Esophagus muscularis mucosa (tissue), 4 donors: ENCODE results near the gene TM9SF2. TPM values are rescaled to one million over a fixed set of nuclear protein-coding genes. Genes with fewer than 3 reads are reported as not detected.

Experiments
- DNase-seq: peaks from one replicate; pipeline ENCODE4 v3.0.0-alpha.2; 2017; ENCODE audit errors: extremely low spot score
- H3K27ac ChIP-seq, 4 donors: fragments of 200-600 bp; sonication (generic); replicated peaks in 1 of 4; 1 replicate in 3 of 4; 2 replicates in 1 of 4; pipeline ENCODE4 v1.5.1; 2016 to 2019; ENCODE audit warnings: mild to moderate bottlenecking in 1 of 4
- H3K27me3 ChIP-seq, 4 donors: fragments of 200-600 bp; sonication (generic); one replicate each; pipeline versions ENCODE4 v1.5.1 to v1.6.0; 2016 to 2019
- H3K36me3 ChIP-seq, 4 donors: fragments of 200-600 bp; sonication (generic); one replicate each; pipeline ENCODE4 v1.5.1; 2016 to 2019
- H3K4me1 ChIP-seq, 4 donors: fragments of 200-600 bp; sonication (generic); one replicate each; pipeline ENCODE4 v1.5.1; 2016 to 2019
- H3K4me3 ChIP-seq, 4 donors: fragments of 200-600 bp; sonication (generic); 1 replicate in 2 of 4; 2 replicates in 2 of 4; pipeline ENCODE4 v1.5.1; 2016 to 2019; ENCODE audit warnings: mild to moderate bottlenecking in 4 of 4, moderate library complexity in 1 of 4
- H3K9me3 ChIP-seq, 4 donors: fragments of 200-600 bp; sonication (generic); 1 replicate in 3 of 4; 2 replicates in 1 of 4; pipeline ENCODE4 v1.5.1; 2016 to 2019
- EP300 ChIP-seq: sonication (generic); formaldehyde crosslinking; IDR thresholded peaks from one replicate; pipeline ENCODE4 v1.6.1; 2017; ENCODE audit warnings: antibody characterized with exemption
- POLR2A ChIP-seq: fragments of 450-650 bp; IDR thresholded peaks from one replicate; pipeline ENCODE4 v1.6.1; 2017; ENCODE audit warnings: antibody characterized with exemption, moderate library complexity, mild to moderate bottlenecking, low read depth
- POLR2AphosphoS5 ChIP-seq, 2 donors: sonication (generic); formaldehyde crosslinking; IDR thresholded peaks; one replicate each; pipeline ENCODE4 v1.6.1; 2017; ENCODE audit warnings: antibody characterized with exemption in 2 of 2
- WGBS: methylation state at CpG from one replicate; pipeline ENCODE4 v1.1.5; 2018; 5-methylcytosine and 5-hydroxymethylcytosine counted together
- intact Hi-C: fragments of 100-400 bp; cut with DNase I; formaldehyde crosslinking; loops from one replicate; pipeline ENCODE4 v1.15.1; 2023
- total RNA-seq, 4 donors: library from RNA; depleted of rRNA; stranded (reverse); fragments of >200 nt; gene quantifications; one replicate each; pipeline versions ENCODE4 v1.1.0 to v1.2.1, GENCODE V29; 2016
- TF ChIP-seq, protein P1 (sequence below), 3 experiments: fragments of 200-600 bp in 2 of 3; fragments of 450-650 bp in 1 of 3; sonication (generic) in 2 of 3; IDR thresholded peaks; one replicate each; pipeline ENCODE4 v1.5.1; 2017 to 2019; ENCODE audit warnings: antibody characterized with exemption in 3 of 3, mild to moderate bottlenecking in 2 of 3, moderate library complexity in 1 of 3

TM9SF2 gene
- total RNA-seq, 4 donors from 2014 or later, result 65.6 to 86.9 (median 71.8) TPM

DNA sequence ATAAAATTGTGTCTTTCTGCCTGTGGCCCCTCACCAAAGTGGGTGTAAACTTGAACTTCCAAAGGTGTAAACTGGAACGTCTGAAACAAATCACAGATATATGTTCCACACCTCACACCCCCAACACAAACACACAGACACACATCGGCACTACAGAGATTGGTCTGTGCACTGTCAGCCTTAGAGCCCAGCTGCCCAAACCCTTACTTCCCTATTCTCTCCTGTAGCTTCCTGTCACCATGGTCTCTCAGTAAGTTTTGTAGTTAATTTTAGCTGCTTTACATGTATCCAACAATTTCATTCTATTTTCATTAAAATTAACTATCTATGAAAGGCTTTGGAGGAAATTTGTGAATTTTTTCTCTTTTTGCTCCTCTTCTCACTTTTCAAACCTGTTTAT, 5.4 kb downstream of the TM9SF2 start:
- Histone ChIP-seq H3K27ac (no peak overlapping the region), H3K4me1 (peaks cover 45 to 59% (median 53%) of the 10 kb centered on the region in 4 donors), H3K9me3 (no peaks in the 10 kb centered on the region), H3K4me3 (no peak overlapping the region), H3K36me3 (peaks cover 0 to 12% (median 7%) of the 10 kb centered on the region in 4 donors), H3K27me3 (no peaks in the 10 kb centered on the region)
- 56% methylated on average over 2 of the region's 2 CpGs for WGBS
- TF ChIP-seq, protein P1, sequence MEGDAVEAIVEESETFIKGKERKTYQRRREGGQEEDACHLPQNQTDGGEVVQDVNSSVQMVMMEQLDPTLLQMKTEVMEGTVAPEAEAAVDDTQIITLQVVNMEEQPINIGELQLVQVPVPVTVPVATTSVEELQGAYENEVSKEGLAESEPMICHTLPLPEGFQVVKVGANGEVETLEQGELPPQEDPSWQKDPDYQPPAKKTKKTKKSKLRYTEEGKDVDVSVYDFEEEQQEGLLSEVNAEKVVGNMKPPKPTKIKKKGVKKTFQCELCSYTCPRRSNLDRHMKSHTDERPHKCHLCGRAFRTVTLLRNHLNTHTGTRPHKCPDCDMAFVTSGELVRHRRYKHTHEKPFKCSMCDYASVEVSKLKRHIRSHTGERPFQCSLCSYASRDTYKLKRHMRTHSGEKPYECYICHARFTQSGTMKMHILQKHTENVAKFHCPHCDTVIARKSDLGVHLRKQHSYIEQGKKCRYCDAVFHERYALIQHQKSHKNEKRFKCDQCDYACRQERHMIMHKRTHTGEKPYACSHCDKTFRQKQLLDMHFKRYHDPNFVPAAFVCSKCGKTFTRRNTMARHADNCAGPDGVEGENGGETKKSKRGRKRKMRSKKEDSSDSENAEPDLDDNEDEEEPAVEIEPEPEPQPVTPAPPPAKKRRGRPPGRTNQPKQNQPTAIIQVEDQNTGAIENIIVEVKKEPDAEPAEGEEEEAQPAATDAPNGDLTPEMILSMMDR (IDR thresholded peaks at IDR 0.05), result no peak
- no peak for TF ChIP-seq EP300
- no peak for TF ChIP-seq POLR2A
- TF ChIP-seq POLR2AphosphoS5 (IDR thresholded peaks at IDR 0.05), result no peak
- intact Hi-C loops, result loop anchor here (10.0 kb wide), 1 partner anchor 232 kb away; no protein-coding TSS in a partner anchor
- DNase-seq, result no peak

DNA sequence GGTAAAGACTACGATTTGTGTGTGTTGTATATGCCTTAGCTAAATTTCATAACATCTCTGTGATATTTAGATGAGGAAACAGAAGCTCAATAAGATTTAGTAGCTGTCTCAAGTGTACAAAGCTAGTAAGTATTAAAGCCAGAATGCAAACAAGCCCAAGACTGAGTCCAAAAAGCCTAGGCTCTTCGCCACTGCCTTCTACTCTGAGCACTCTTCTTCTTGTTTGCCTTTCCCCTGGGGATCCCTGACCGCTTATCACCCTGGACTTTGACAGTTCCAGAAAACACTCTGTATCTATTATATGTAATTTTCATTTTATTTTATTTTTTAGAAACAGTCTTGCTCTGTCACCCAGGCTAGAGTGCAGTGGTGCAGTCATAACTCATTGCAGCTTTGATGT, 5.8 kb downstream of the TM9SF2 start:
- TF ChIP-seq POLR2AphosphoS5 (IDR thresholded peaks at IDR 0.05), result no peak
- TF ChIP-seq EP300, result no peak
- TF ChIP-seq, protein P1 (IDR thresholded peaks at IDR 0.05), result no peak
- TF ChIP-seq POLR2A, result no peak
- H3K9me3 ChIP-seq, result no peaks in the 10 kb centered on the region
- intact Hi-C loops, result loop anchor here (10.0 kb wide), 1 partner anchor 232 kb away; no protein-coding TSS in a partner anchor
- H3K36me3 ChIP-seq, result peaks cover 0 to 12% (median 7%) of the 10 kb centered on the region in 4 donors
- no peak overlapping the region for H3K4me3 ChIP-seq
- 89% methylated on average over 3 of the region's 3 CpGs for WGBS
- H3K4me1 ChIP-seq, result peaks cover 44 to 60% (median 53%) of the 10 kb centered on the region in 4 donors
- DNase-seq, result no peak
- H3K27ac ChIP-seq, result no peak overlapping the region
- H3K27me3 ChIP-seq, result no peaks in the 10 kb centered on the region

DNA sequence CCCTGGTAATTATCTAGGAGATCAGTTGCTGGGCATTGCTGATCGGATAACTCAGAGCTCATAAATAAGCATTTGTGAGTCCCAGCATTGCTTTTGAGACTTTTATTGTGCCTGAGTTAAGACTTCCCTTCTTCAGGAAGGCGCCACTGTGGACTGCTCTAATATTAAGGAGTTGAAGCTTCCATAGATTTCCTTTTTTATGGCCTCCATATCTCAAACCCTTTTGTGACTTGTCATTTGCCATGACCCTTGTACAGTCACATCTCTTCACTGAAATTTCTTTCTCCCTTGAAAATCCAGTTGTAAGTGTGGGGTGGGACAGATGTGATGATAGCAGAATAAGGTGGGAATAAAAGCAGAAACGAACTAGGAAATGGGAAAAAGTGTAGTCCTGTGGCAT, 6.3 kb downstream of the TM9SF2 start:
- DNase-seq, result no peak
- TF ChIP-seq POLR2A, result no peak
- no peak for TF ChIP-seq POLR2AphosphoS5 (IDR thresholded peaks at IDR 0.05)
- TF ChIP-seq, protein P1 (IDR thresholded peaks at IDR 0.05), result no peak
- TF ChIP-seq EP300, result no peak
- Histone ChIP-seq H3K4me1 (peaks cover 43 to 60% (median 53%) of the 10 kb centered on the region in 4 donors), H3K36me3 (peaks cover 0 to 12% (median 7%) of the 10 kb centered on the region in 4 donors), H3K27ac (no peak overlapping the region), H3K9me3 (no peaks in the 10 kb centered on the region), H3K27me3 (no peaks in the 10 kb centered on the region), H3K4me3 (no peak overlapping the region)
- WGBS, result 86% methylated on average over 3 of the region's 3 CpGs
- intact Hi-C loops, result loop anchor here (10.0 kb wide), 1 partner anchor 233 kb away; no protein-coding TSS in a partner anchor

DNA sequence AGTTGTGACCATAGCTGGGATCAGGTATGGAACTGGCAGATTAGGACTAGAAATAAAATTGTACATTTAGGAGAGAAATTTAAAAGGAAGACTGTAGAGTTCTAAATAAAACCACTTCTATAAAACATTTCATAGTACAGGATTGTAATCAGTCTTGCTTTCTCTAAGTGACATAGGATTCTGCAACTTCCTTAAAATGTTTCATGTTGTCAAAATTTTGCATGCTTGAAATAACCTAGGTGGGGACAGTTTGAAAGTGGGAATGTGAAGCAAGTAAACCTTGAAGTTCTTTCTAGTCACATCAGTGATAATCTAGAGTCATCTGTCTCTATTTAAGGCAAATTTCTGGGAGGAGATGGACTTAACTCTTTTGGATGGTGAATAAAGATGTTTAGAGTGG, 6.7 kb downstream of the TM9SF2 start:
- Histone ChIP-seq H3K4me3 (no peak overlapping the region), H3K27ac (no peak overlapping the region), H3K4me1 (peaks cover 43 to 57% (median 52%) of the 10 kb centered on the region in 4 donors), H3K36me3 (peaks cover 0 to 12% (median 7%) of the 10 kb centered on the region in 4 donors), H3K27me3 (no peaks in the 10 kb centered on the region), H3K9me3 (no peaks in the 10 kb centered on the region)
- DNase-seq, result no peak
- intact Hi-C loops, result loop anchor here (10.0 kb wide), 1 partner anchor 233 kb away; no protein-coding TSS in a partner anchor
- TF ChIP-seq EP300, result no peak
- TF ChIP-seq, protein P1 (IDR thresholded peaks at IDR 0.05), result no peak
- TF ChIP-seq POLR2A, result no peak
- no peak for TF ChIP-seq POLR2AphosphoS5 (IDR thresholded peaks at IDR 0.05)

DNA sequence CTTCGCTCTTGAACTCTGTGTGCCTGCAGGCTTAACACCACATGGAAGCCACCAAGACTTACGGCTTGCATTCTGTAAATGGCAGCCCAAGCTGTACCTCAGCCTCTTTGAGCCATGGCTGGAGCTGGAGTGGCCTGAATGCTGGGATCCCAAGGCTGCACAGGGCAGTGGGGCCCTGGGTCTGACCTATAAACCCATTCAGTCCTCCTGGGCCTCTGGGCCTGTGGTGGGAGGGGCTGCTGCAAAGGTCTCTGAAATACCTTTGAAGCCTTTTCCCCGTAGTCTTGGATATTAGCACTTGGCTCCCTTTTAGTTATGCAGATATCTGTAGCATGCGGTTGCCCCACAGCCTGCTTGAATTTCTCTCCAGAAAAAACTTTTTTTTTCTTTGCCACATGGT, 8.2 kb downstream of the TM9SF2 start:
- peaks cover 38 to 46% (median 43%) of the 10 kb centered on the region in 4 donors for H3K4me1 ChIP-seq
- DNase-seq, result no peak
- no peaks in the 10 kb centered on the region for H3K9me3 ChIP-seq
- H3K36me3 ChIP-seq, result peaks cover 0 to 12% (median 7%) of the 10 kb centered on the region in 4 donors
- WGBS, result 93% methylated on average over 3 of the region's 4 CpGs
- H3K27me3 ChIP-seq, result no peaks in the 10 kb centered on the region
- H3K4me3 ChIP-seq, result no peak overlapping the region
- H3K27ac ChIP-seq, result no peak overlapping the region
- intact Hi-C loops, result loop anchor here (10.0 kb wide), 1 partner anchor 235 kb away; no protein-coding TSS in a partner anchor
- TF ChIP-seq, protein P1 (IDR thresholded peaks at IDR 0.05), result no peak
- TF ChIP-seq POLR2AphosphoS5 (IDR thresholded peaks at IDR 0.05), result no peak
- no peak for TF ChIP-seq EP300
- TF ChIP-seq POLR2A, result no peak
